GM19238 (cell line): ENCODE results near the gene ZACN.

Experiments used
- DNase-seq: peaks from one replicate; pipeline ENCODE4 v3.0.0; 2011; ENCODE audit warnings: low spot score; ENCODE audit not compliant: insufficient read length

Gene ZACN

GRCh38 chr17:76081295-76082210 lies 2.6 kb downstream of the ZACN start:
- DNase-seq = no peak

- no peak for DNase-seq
These were observed 3.6 kb downstream of the ZACN start for GRCh38 chr17:76082326-76083251.

- DNase-seq = no peak
These were observed 4.7 kb downstream of the ZACN start for GRCh38 chr17:76083536-76084182.

- DNase-seq = no peak
These were observed 6.2 kb downstream of the ZACN start for GRCh38 chr17:76085066-76085730.

GRCh38 chr17:76085731-76086366 lies 6.9 kb downstream of the ZACN start:
- peak; percentile 1 for DNase-seq

GRCh38 chr17:76086384-76086783 lies 7.4 kb downstream of the ZACN start:
- DNase-seq = peak; percentile 0

- no peak for DNase-seq
These were observed 8.5 kb downstream of the ZACN start for GRCh38 chr17:76087531-76087930.

- peak; percentile 1 for DNase-seq
These were observed 9.3 kb downstream of the ZACN start for GRCh38 chr17:76088041-76088867.

GRCh38 chr17:76088868-76089576 lies 10.0 kb downstream of the ZACN start:
- DNase-seq = no peak

- DNase-seq = peak; percentile 0
These were observed 10.9 kb downstream of the ZACN start for GRCh38 chr17:76089680-76090516.

GRCh38 chr17:76090517-76091129 lies 11.6 kb downstream of the ZACN start:
- DNase-seq = peak; percentile 1

GRCh38 chr17:76091526-76092286 lies 12.7 kb downstream of the ZACN start:
- peak; percentile 0 for DNase-seq

- peak; percentile 0 for DNase-seq
These were observed 13.8 kb downstream of the ZACN start for GRCh38 chr17:76092526-76093413.

GRCh38 chr17:76094046-76094445 lies 15.1 kb downstream of the ZACN start:
- DNase-seq = no peak

GRCh38 chr17:76095943-76096342 lies 17.0 kb downstream of the ZACN start:
- no peak for DNase-seq

GRCh38 chr17:76097716-76098295 lies 18.8 kb downstream of the ZACN start:
- DNase-seq = no peak
